ENCODE data around the gene VWA3A. TPM values are rescaled to one million over a fixed set of nuclear protein-coding genes. Genes with fewer than 3 reads are reported as not detected.

VWA3A gene
- total RNA-seq, 2 experiments from 2014 or later, result not detected

- ChIA-PET CTCF (ENCODE audit: unreplicated experiment) (interaction anchor here (1.0 kb wide), 1 partner anchor 8 kb away, joined by 6 read pairs; no protein-coding TSS in a partner anchor), POLR2A (interaction anchor here (0.6 to 1.0 kb wide), 3 partner anchors 14 to 91 kb away, joined by 3 to 5 read pairs (median 5); partner anchors contain the start of gene POLR3E)
- Histone ChIP-seq H3K9me2 (ENCODE audit: insufficient read depth, low read length) (no peaks in the 10 kb centered on the region), H3K27ac (ENCODE audit: low read depth, low read length, poor library complexity, severe bottlenecking) (peak overlapping the region; percentile 33), H3K4me3 (ENCODE audit: low read depth, low read length, poor library complexity, severe bottlenecking) (peak overlapping the region; percentile 94), H3K79me2 (ENCODE audit: insufficient read depth, low read depth, low read length) (peaks cover 41% of the 10 kb centered on the region), H2AFZ (ENCODE audit: low read length) (peak overlapping the region; percentile 92), H3K36me3 (ENCODE audit: insufficient read depth, low read length) (peaks cover 2% of the 10 kb centered on the region), H3K9me3 (ENCODE audit: low read length) (peaks cover 1% of the 10 kb centered on the region; the same call in 1 of the 2 replicates), H3K4me1 (ENCODE audit: insufficient read depth, low read length, poor library complexity, severe bottlenecking) (peaks cover 55% of the 10 kb centered on the region), H4K20me1 (ENCODE audit: insufficient read depth, low read length) (no peaks in the 10 kb centered on the region), H3K4me2 (ENCODE audit: low read length) (peak overlapping the region; percentile 71)
- no peak for DNase-seq (ENCODE audit: low spot score)
- intact Hi-C loops (cut with micrococcal nuclease; ENCODE audit: unreplicated experiment), result loop anchor here (1.0 to 5.0 kb wide), 4 partner anchors 10 to 167 kb away; partner anchors contain the start of gene CDR2
- TF ChIP-seq EZH2phosphoT487 (IDR thresholded peaks at IDR 0.05; ENCODE audit: borderline replicate concordance, low read depth, low read length) (no peak), CTCF (conservative IDR thresholded peaks at IDR 0.05; ENCODE audit: low read length) (no peak)
- BruUV-seq (replicated peaks), result no TSS peak
These were observed 113.3 kb downstream of the VWA3A start for GRCh38 chr16:22205577-22206012.

DNA sequence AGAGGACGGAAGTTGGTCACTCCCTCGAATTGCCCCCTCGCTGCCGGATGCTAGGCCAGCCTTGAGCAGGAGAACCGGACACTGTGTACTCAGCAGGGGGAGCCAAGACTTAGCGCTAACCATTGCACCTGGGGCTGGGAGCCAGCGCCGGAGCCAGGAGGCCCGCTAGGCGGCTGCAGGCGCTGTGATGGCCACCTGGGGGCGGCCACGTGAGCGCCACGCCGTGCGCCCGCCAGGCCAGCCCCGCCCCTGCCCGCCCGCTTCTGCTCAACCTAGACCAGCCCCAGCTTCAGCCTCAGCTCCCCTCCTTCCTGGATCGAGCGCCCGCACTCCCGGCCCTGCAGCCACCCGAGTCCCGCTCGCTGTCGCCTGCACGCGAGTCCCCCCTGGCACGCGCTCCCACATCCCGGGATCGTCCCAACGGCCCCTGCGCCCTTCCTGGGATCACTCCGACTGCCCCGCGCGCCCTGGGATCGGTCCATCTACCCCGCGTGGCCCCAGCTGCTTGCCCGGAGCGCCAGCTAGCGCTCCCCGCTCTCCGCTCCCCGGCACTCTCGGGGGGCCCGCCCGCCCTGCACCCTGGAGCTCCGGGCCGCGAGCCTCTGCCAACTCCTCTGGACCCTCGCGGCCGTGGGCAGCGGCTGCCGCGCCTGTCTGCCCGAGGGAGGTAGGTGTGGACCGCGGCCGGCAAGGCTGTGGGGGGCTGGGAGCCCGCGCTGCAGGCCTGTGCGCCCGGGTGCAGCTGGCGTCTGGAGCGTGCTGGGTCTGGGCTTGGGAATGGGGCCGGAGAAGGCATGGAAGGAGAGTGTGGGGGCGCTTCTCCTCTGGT, 113.9 kb downstream of the VWA3A start, which contains the start of gene EEF2K:
Gene EEF2K (plus strand): TSS at position 266 of the 829 bp plus-strand sequence. CDS start 19,452 bp downstream, outside the sequence.
- DNase-seq (ENCODE audit: low spot score), result peak; percentile 94
- Histone ChIP-seq H3K4me1 (ENCODE audit: insufficient read depth, low read length, poor library complexity, severe bottlenecking) (peaks cover 56% of the 10 kb centered on the region), H3K9me3 (ENCODE audit: low read length) (peaks cover 7% of the 10 kb centered on the region), H3K9me2 (ENCODE audit: insufficient read depth, low read length) (no peaks in the 10 kb centered on the region), H3K4me2 (ENCODE audit: low read length) (peak within 1 kb of the TSS; percentile 90), H3K36me3 (ENCODE audit: insufficient read depth, low read length) (peaks cover 9% of the 10 kb centered on the region), H3K79me2 (ENCODE audit: insufficient read depth, low read depth, low read length) (peaks cover 47% of the 10 kb centered on the region), H4K20me1 (ENCODE audit: insufficient read depth, low read length) (no peaks in the 10 kb centered on the region), H2AFZ (ENCODE audit: low read length) (peak within 1 kb of the TSS; percentile 92), H3K4me3 (ENCODE audit: low read depth, low read length, poor library complexity, severe bottlenecking) (peak within 1 kb of the TSS; percentile 94), H3K27ac (ENCODE audit: low read depth, low read length, poor library complexity, severe bottlenecking) (peak within 1 kb of the TSS; percentile 84)
- intact Hi-C loops (cut with micrococcal nuclease; ENCODE audit: unreplicated experiment), result loop anchor here (1.0 to 5.0 kb wide), 4 partner anchors 11 to 166 kb away; partner anchors contain the start of gene CDR2
- CTCF ChIA-PET (ENCODE audit: unreplicated experiment), result interaction anchor here (0.6 to 1.7 kb wide), 3 partner anchors 9 to 94 kb away, joined by 3 to 21 read pairs (median 6); no protein-coding TSS in a partner anchor
- BruUV-seq (replicated peaks), result no TSS peak
- POLR2A ChIA-PET, result interaction anchor here (0.6 to 1.0 kb wide), 5 partner anchors 15 to 1308 kb away, joined by 3 to 5 read pairs (median 3); partner anchors contain the start of gene POLR3E
- TF ChIP-seq CTCF (conservative IDR thresholded peaks at IDR 0.05; ENCODE audit: low read length), result peak; percentile 76
- no peak for TF ChIP-seq EZH2phosphoT487 (IDR thresholded peaks at IDR 0.05; ENCODE audit: borderline replicate concordance, low read depth, low read length)

Other genes starting within 250 kb of the VWA3A start
- gene NPIPB4, start 234.8 kb upstream of the VWA3A start, total RNA-seq (2014; rRNA removed; shearing (Covaris generic)), result 71.9 and 91.7 TPM in 2 replicates
- 435 and 436 TPM in 2 replicates for gene NPIPB4, start 234.8 kb upstream of the VWA3A start, total RNA-seq (2022)
- 121 and 129 TPM in 2 replicates for gene UQCRC2, start 139.2 kb upstream of the VWA3A start, total RNA-seq (2014; rRNA removed; shearing (Covaris generic))
- 202 and 210 TPM in 2 replicates for gene UQCRC2, start 139.2 kb upstream of the VWA3A start, total RNA-seq (2022)
- not detected in 2 replicates for gene PDZD9, start 91.4 kb upstream of the VWA3A start, total RNA-seq (2014; rRNA removed; shearing (Covaris generic))
- not detected in 2 replicates for gene PDZD9, start 91.4 kb upstream of the VWA3A start, total RNA-seq (2022)
- gene MOSMO, start 84.4 kb upstream of the VWA3A start, total RNA-seq (2014; rRNA removed; shearing (Covaris generic)), result 6.8 and 9.6 TPM in 2 replicates
- gene MOSMO, start 84.4 kb upstream of the VWA3A start, total RNA-seq (2022), result 9.8 TPM in 2 replicates
- not detected in 2 replicates for gene SDR42E2, start 70.0 kb downstream of the VWA3A start, total RNA-seq (2014; rRNA removed; shearing (Covaris generic))
- 0.28 and 0.29 TPM in 2 replicates for gene SDR42E2, start 70.0 kb downstream of the VWA3A start, total RNA-seq (2022)
- 17.6 and 23.8 TPM in 2 replicates for gene EEF2K, start 113.7 kb downstream of the VWA3A start, total RNA-seq (2014; rRNA removed; shearing (Covaris generic))
- 40.0 and 42.3 TPM in 2 replicates for gene EEF2K, start 113.7 kb downstream of the VWA3A start, total RNA-seq (2022)
- 71.1 and 74.5 TPM in 2 replicates for gene POLR3E, start 204.9 kb downstream of the VWA3A start, total RNA-seq (2014; rRNA removed; shearing (Covaris generic))
- gene POLR3E, start 204.9 kb downstream of the VWA3A start, total RNA-seq (2022), result 103 and 107 TPM in 2 replicates